HepG2 (cell line): ENCODE measurements around the gene KIF13A.

Source experiments
- CEBPZ ChIP-seq: IDR thresholded peaks from 2 replicates; pipeline ENCODE4 v1.6.1; 2012; ENCODE audit warnings: low read length, improper control_type of control experiment
- CHD2 ChIP-seq: IDR thresholded peaks from 2 replicates; pipeline ENCODE4 v1.6.1; 2011; ENCODE audit warnings: low read depth, low read length, improper control_type of control experiment
- CTCF ChIP-seq: sonication (generic); formaldehyde crosslinking; IDR thresholded peaks from 2 replicates; pipeline ENCODE4 v1.5.0; 2020; ENCODE audit warnings: mild to moderate bottlenecking, missing genetic modification reagents, moderate library complexity
- ESRRA ChIP-seq: sonication (generic); formaldehyde crosslinking; IDR thresholded peaks from 2 replicates; pipeline ENCODE4 v1.5.1; 2020; ENCODE audit warnings: mild to moderate bottlenecking, low read depth, missing genetic modification reagents
- NR2F2 ChIP-seq: IDR thresholded peaks from 2 replicates; pipeline ENCODE4 v1.6.1; 2012; ENCODE audit warnings: low read depth, inconsistent platforms, borderline replicate concordance
- SMC3 ChIP-seq: IDR thresholded peaks from 2 replicates; pipeline ENCODE4 v1.6.1; 2011; ENCODE audit warnings: low read length, improper control_type of control experiment
- U2AF2 ChIP-seq: fragments of 200-400 bp; formaldehyde crosslinking; IDR thresholded peaks from 2 replicates; pipeline ENCODE4 v1.6.1; 2017; ENCODE audit warnings: low read depth, mild to moderate bottlenecking, low read length
- YY1 ChIP-seq: IDR thresholded peaks from 2 replicates; pipeline ENCODE4 v1.6.1; 2011; ENCODE audit warnings: low read length, low read depth, moderate library complexity, mild to moderate bottlenecking; ENCODE audit not compliant: insufficient read depth, insufficient replicate concordance
- ZNF234 ChIP-seq: sonication (generic); formaldehyde crosslinking; conservative IDR thresholded peaks from 2 replicates; pipeline ENCODE4 v1.5.1; 2020; ENCODE audit warnings: mild to moderate bottlenecking, missing genetic modification reagents
- ZNF672 ChIP-seq: sonication (generic); formaldehyde crosslinking; IDR thresholded peaks from 2 replicates; pipeline ENCODE4 v1.8.1; 2022; ENCODE audit warnings: missing genetic modification reagents

- TF ChIP-seq ESRRA (CRISPR knock-in tag) (no peak), U2AF2 (no peak), ZNF672 (CRISPR knock-in tag) (no peak), NR2F2 (no peak), CEBPZ (no peak), ZNF234 (CRISPR knock-in tag) (no peak), CHD2 (no peak), SMC3 (no peak), CTCF (CRISPR knock-in tag) (no peak), YY1 (no peak)
These were observed 67.9 kb downstream of the KIF13A start for GRCh38 chr6:17919496-17919895.
